Gastroesophageal sphincter (tissue), 4 donors: ENCODE measurements around the gene CDK18. TPM values are rescaled to one million over a fixed set of nuclear protein-coding genes. Genes with fewer than 3 reads are reported as not detected.

ENCODE experiments used
- ATAC-seq: fragments of 150-250 bp; one replicate; pipeline ENCODE4 v1.9.1; 2016; ENCODE audit warnings: mild to moderate bottlenecking, moderate library complexity
- H3K27ac ChIP-seq, 4 donors: fragments of 200-600 bp; sonication (generic) in 3 of 4; 1 replicate in 3 of 4; 2 replicates in 1 of 4; pipeline ENCODE4 v1.5.1; 2016 to 2019
- H3K27me3 ChIP-seq: fragments of 200-600 bp; sonication (generic); one replicate; pipeline ENCODE4 v1.5.1; 2019
- H3K36me3 ChIP-seq, 2 donors: fragments of 200-600 bp; sonication (generic); one replicate each; pipeline ENCODE4 v1.5.1; 2019; ENCODE audit warnings: control low read depth in 1 of 2
- H3K4me1 ChIP-seq, 3 donors: fragments of 200-600 bp; sonication (generic); 1 replicate in 2 of 3; 2 replicates in 1 of 3; pipeline ENCODE4 v1.5.1; 2016 to 2019; ENCODE audit warnings: control low read depth in 2 of 3
- H3K4me3 ChIP-seq, 2 donors: fragments of 200-600 bp; sonication (generic); one replicate each; pipeline ENCODE4 v1.5.1; 2019; ENCODE audit warnings: mild to moderate bottlenecking in 1 of 2, moderate library complexity in 1 of 2
- H3K9me3 ChIP-seq, 3 donors: fragments of 200-600 bp; sonication (generic); one replicate each; pipeline ENCODE4 v1.5.1; 2017 to 2019; ENCODE audit warnings: control low read depth in 2 of 3
- EP300 ChIP-seq: sonication (generic); formaldehyde crosslinking; IDR thresholded peaks from one replicate; pipeline ENCODE4 v1.6.1; 2017; ENCODE audit warnings: antibody characterized with exemption, mild to moderate bottlenecking
- POLR2A ChIP-seq, 2 donors: fragments of 450-650 bp; IDR thresholded peaks; one replicate each; pipeline ENCODE4 v1.6.1; 2017; ENCODE audit warnings: antibody characterized with exemption in 2 of 2, mild to moderate bottlenecking in 2 of 2, moderate library complexity in 1 of 2
- POLR2AphosphoS5 ChIP-seq: sonication (generic); formaldehyde crosslinking; IDR thresholded peaks from one replicate; pipeline ENCODE4 v1.6.1; 2017; ENCODE audit warnings: antibody characterized with exemption
- WGBS, 2 donors: methylation state at CpG; one replicate each; pipeline ENCODE4 v1.1.5; 2018; ENCODE audit warnings: low coverage in 1 of 2; 5-methylcytosine and 5-hydroxymethylcytosine counted together
- total RNA-seq, 4 donors: library from RNA; depleted of rRNA; stranded (reverse); fragments of >200 nt; gene quantifications; one replicate each; pipeline ENCODE4 v1.1.0, GENCODE V29; 2016
- TF ChIP-seq, protein P1 (sequence below), 4 experiments: fragments of 200-600 bp in 2 of 4; fragments of 450-650 bp in 2 of 4; sonication (generic) in 1 of 4; IDR thresholded peaks; one replicate each; pipeline ENCODE4 v1.5.1; 2017 to 2019; ENCODE audit warnings: antibody characterized with exemption in 4 of 4, mild to moderate bottlenecking in 2 of 4, moderate library complexity in 2 of 4

Gene CDK18
- total RNA-seq, 4 donors from 2014 or later, result 5.1 to 13.7 (median 6.3) TPM

DNA sequence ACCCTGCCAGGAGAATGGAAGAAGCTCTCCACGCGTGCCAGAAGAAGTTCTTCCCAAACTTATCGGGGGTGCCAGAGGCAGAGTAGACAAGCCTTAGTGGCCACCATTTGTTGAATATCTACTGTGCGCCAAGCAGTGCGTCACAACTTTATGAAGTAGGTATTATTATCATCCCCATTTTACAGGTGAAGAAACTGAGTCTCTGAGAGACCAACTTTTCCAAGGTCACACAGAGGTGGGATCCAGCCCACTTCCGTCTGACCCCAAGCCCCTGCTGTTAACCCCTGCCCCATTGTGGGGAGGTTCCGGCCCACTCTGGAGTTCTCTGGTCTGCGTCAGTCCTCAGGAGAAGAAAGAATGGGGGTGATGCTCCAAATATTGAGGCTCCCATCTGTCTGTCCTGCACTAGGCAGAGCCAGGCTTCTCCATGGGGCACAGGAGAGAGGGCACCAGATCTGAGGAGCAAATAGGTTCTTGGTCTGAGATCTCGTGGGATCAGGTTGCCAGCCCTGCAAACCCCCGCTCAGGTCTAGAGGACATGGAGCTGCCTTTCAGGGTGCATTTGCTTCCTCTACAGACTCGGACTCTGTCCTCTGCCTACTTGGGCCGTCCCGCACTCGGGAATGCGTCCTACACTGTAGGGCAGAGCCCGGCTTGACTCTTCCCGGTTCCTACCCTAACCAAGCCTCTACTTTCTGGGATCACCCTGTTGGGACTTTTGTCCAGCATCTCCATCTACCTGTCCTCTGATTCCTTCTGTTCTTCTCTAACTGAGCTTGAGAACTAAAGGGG, 2.1 kb downstream of the CDK18 start:
- H3K36me3 ChIP-seq, result no peaks in the 10 kb centered on the region
- ATAC-seq, result no peak
- no peaks in the 10 kb centered on the region for H3K27me3 ChIP-seq
- WGBS, 2 donors, result 95 to 96% methylated on average over 4 to 10 of the region's 17 CpGs
- H3K9me3 ChIP-seq, result no peaks in the 10 kb centered on the region
- H3K27ac ChIP-seq, result peak overlapping the region in 3 of 4 donors; percentile 66 to 81 (median 69)
- TF ChIP-seq POLR2A (IDR thresholded peaks at IDR 0.05) (no peak), EP300 (no peak), POLR2AphosphoS5 (no peak)
- TF ChIP-seq, protein P1, sequence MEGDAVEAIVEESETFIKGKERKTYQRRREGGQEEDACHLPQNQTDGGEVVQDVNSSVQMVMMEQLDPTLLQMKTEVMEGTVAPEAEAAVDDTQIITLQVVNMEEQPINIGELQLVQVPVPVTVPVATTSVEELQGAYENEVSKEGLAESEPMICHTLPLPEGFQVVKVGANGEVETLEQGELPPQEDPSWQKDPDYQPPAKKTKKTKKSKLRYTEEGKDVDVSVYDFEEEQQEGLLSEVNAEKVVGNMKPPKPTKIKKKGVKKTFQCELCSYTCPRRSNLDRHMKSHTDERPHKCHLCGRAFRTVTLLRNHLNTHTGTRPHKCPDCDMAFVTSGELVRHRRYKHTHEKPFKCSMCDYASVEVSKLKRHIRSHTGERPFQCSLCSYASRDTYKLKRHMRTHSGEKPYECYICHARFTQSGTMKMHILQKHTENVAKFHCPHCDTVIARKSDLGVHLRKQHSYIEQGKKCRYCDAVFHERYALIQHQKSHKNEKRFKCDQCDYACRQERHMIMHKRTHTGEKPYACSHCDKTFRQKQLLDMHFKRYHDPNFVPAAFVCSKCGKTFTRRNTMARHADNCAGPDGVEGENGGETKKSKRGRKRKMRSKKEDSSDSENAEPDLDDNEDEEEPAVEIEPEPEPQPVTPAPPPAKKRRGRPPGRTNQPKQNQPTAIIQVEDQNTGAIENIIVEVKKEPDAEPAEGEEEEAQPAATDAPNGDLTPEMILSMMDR (IDR thresholded peaks at IDR 0.05), result no peak
- no peak overlapping the region for H3K4me3 ChIP-seq
- H3K4me1 ChIP-seq, result peaks cover 0 to 28% (median 13%) of the 10 kb centered on the region in 3 donors

DNA sequence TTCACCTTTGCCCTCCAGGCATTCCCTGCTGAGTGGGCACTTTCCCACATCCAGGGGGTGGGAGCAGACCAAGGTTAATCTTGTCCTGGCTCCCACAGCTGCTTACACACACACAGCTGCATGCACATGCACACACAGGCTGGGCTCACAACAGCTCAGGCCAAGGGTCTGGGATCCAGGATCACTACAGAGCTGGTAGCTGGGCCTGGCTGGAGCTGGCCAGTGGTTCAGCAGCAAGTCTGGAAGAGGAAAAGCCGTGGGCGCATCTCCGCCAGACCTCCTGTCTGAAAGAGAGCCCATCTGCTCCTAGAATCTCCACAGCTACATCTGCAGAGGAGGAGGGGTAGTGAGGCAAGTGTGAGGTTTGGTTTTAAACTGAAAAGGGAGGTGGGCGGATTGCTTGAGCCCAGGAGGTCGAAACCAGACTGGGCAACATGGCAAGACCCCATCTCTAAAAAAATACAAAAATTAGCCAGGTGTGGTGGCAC, 3.8 kb downstream of the CDK18 start:
- ATAC-seq, result no peak
- no peaks in the 10 kb centered on the region for H3K27me3 ChIP-seq
- no peak overlapping the region for H3K4me3 ChIP-seq
- no peaks in the 10 kb centered on the region for H3K9me3 ChIP-seq
- no peaks in the 10 kb centered on the region for H3K36me3 ChIP-seq
- no peak for TF ChIP-seq POLR2A (IDR thresholded peaks at IDR 0.05)
- TF ChIP-seq POLR2AphosphoS5, result no peak
- TF ChIP-seq EP300, result no peak
- TF ChIP-seq, protein P1 (IDR thresholded peaks at IDR 0.05), result no peak
- no peak overlapping the region for H3K27ac ChIP-seq
- WGBS, 2 donors, result 92% methylated on average over 2 of the region's 5 CpGs; no CpG with 5 or more reads in 1 of the 2 donors
- peaks cover 0 to 43% (median 16%) of the 10 kb centered on the region in 3 donors for H3K4me1 ChIP-seq

DNA sequence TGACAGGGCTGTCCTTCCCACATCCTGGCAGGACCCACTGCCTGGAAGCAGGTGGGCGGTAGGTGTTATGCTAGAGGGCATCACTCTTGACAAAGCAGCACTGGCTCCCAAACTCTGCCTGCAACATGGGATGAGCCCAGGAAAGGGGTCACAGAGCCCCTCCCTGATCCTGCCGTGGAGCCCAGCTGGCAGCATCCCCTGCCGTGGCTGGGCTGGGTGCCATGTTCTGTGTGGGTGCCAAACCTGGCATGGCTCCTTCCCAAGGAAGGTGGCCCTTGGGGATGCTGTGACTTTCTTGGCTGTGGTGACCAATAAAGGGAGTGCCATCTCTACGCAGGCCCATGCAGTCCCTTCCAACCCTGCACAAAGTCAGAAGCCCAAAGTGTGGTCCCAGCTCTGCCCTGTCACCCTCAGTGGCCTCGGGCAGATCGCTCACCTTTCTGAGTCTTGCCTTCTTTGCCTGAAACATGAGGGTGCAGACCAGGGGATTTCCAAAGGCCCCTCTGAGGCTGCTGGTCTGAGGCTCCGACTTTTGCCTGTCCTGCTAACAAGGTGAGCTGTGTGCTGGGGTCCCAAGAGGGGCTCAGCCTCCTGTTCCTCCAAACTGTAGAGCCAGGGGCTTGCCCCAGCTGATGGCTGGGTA, 6.0 kb downstream of the CDK18 start:
- no peak for TF ChIP-seq POLR2A (IDR thresholded peaks at IDR 0.05)
- no peak for TF ChIP-seq POLR2AphosphoS5
- TF ChIP-seq, protein P1 (IDR thresholded peaks at IDR 0.05), result no peak
- no peak for TF ChIP-seq EP300
- WGBS, 2 donors, result no CpG with 5 or more reads among the region's 7 CpGs
- Histone ChIP-seq H3K9me3 (no peaks in the 10 kb centered on the region), H3K4me3 (no peak overlapping the region), H3K4me1 (peaks cover 0 to 35% (median 12%) of the 10 kb centered on the region in 3 donors), H3K36me3 (no peaks in the 10 kb centered on the region), H3K27ac (peak overlapping the region in 1 of 4 donors; percentile 10), H3K27me3 (no peaks in the 10 kb centered on the region)
- ATAC-seq, result no peak

DNA sequence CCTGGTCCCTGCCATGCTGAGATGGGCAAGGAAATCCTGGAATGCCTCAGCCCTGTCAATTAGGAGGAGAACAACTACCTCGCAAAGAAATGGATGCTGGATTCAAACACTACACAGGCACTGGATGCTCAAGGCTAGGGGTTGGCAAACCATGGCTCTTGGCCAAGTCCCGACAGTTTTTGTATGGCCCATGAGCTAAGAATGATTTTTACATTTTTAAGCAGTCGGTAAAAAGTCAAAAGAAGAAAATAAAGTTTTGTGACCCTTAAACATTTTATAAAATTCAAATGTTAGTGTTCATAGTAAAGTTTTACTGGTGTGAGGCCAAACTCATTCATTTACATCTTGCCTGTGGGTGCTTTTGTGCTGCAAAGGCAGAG, 6.5 kb downstream of the CDK18 start:
- Histone ChIP-seq H3K27me3 (no peaks in the 10 kb centered on the region), H3K27ac (peak overlapping the region in 1 of 4 donors; percentile 10), H3K4me1 (peaks cover 0 to 35% (median 7%) of the 10 kb centered on the region in 3 donors), H3K9me3 (no peaks in the 10 kb centered on the region), H3K4me3 (no peak overlapping the region), H3K36me3 (no peaks in the 10 kb centered on the region)
- WGBS, 2 donors, result 48 to 71% methylated on average over 2 to 3 of the region's 3 CpGs
- ATAC-seq, result no peak
- TF ChIP-seq POLR2A (IDR thresholded peaks at IDR 0.05), result no peak
